H9 (cell line): ENCODE results near the gene AMD1. TPM values are rescaled to one million over a fixed set of nuclear protein-coding genes. Genes with fewer than 3 reads are reported as not detected.

ENCODE experiments used
- DNase-seq: peaks from one replicate; pipeline ENCODE4 v3.0.0-alpha.2; 2017
- H2AFZ ChIP-seq: one replicate; pipeline ENCODE4 v1.6.1; 2013; ENCODE audit warnings: mild to moderate bottlenecking, low read length, control low read depth, moderate library complexity
- H2AK5ac ChIP-seq: 2 replicates; pipeline ENCODE4 v1.6.1; 2013; ENCODE audit warnings: low read length, control low read depth, mixed read lengths; ENCODE audit not compliant: insufficient read length
- H2BK120ac ChIP-seq: one replicate; pipeline ENCODE4 v1.6.1; 2013; ENCODE audit warnings: low read depth, mild to moderate bottlenecking, low read length, control low read depth, inconsistent platforms; ENCODE audit not compliant: poor library complexity, severe bottlenecking
- H2BK12ac ChIP-seq: 2 replicates; pipeline ENCODE4 v1.6.1; 2013; ENCODE audit warnings: low read length, control low read depth, mixed read lengths, low read depth; ENCODE audit not compliant: insufficient read length
- H2BK15ac ChIP-seq: 2 replicates; pipeline ENCODE4 v1.6.1; 2013; ENCODE audit warnings: low read depth, low read length, control low read depth
- H2BK20ac ChIP-seq: one replicate; pipeline ENCODE4 v1.6.1; 2013; ENCODE audit warnings: low read depth, mild to moderate bottlenecking, low read length, control low read depth, inconsistent platforms; ENCODE audit not compliant: poor library complexity, severe bottlenecking
- H2BK5ac ChIP-seq: 2 replicates; pipeline ENCODE4 v1.6.1; 2013; ENCODE audit warnings: low read length, control low read depth, mixed read lengths; ENCODE audit not compliant: insufficient read length
- H3K14ac ChIP-seq: 2 replicates; pipeline ENCODE4 v1.6.1; 2013; ENCODE audit warnings: low read length, control low read depth; ENCODE audit not compliant: insufficient read depth
- H3K18ac ChIP-seq: 2 replicates; pipeline ENCODE4 v1.6.1; 2013; ENCODE audit warnings: low read depth, mild to moderate bottlenecking, mixed read lengths, low read length, control low read depth; ENCODE audit not compliant: insufficient read length
- H3K23ac ChIP-seq: 2 replicates; pipeline ENCODE4 v1.6.1; 2013; ENCODE audit warnings: low read length, control low read depth, mixed read lengths, low read depth; ENCODE audit not compliant: insufficient read length
- H3K23me2 ChIP-seq: 2 replicates; pipeline ENCODE4 v1.6.1; 2013; ENCODE audit warnings: low read depth, mild to moderate bottlenecking, mixed read lengths, low read length, control low read depth; ENCODE audit not compliant: insufficient read length, poor library complexity, severe bottlenecking
- H3K27ac ChIP-seq: 2 replicates; pipeline ENCODE4 v1.5.1; 2013; ENCODE audit warnings: low read length, control low read depth, mixed read lengths, low read depth; ENCODE audit not compliant: insufficient read length
- H3K27me3 ChIP-seq: 2 replicates; pipeline ENCODE4 v1.6.1; 2013; ENCODE audit warnings: low read length, control low read depth, inconsistent platforms; ENCODE audit not compliant: insufficient read depth
- H3K4ac ChIP-seq: 2 replicates; pipeline ENCODE4 v1.6.1; 2013; ENCODE audit warnings: low read depth, mild to moderate bottlenecking, control low read depth, inconsistent platforms, low read length, moderate library complexity
- H3K4me1 ChIP-seq: 2 replicates; pipeline ENCODE4 v1.6.1; 2013; ENCODE audit warnings: low read length, control low read depth, inconsistent platforms; ENCODE audit not compliant: insufficient read depth
- H3K4me2 ChIP-seq: 2 replicates; pipeline ENCODE4 v1.6.1; 2013; ENCODE audit warnings: low read length, control low read depth, mixed read lengths; ENCODE audit not compliant: insufficient read length, insufficient read depth
- H3K56ac ChIP-seq: 2 replicates; pipeline ENCODE4 v1.6.1; 2013; ENCODE audit warnings: low read depth, mild to moderate bottlenecking, mixed read lengths, low read length, control low read depth; ENCODE audit not compliant: insufficient read length
- H3K79me1 ChIP-seq: 2 replicates; pipeline ENCODE4 v1.6.1; 2013; ENCODE audit warnings: low read depth, mild to moderate bottlenecking, moderate library complexity, low read length, control low read depth, inconsistent platforms; ENCODE audit not compliant: insufficient read depth, poor library complexity, severe bottlenecking
- H3K79me2 ChIP-seq: 2 replicates; pipeline ENCODE4 v1.6.1; 2013; ENCODE audit warnings: low read length, control low read depth, inconsistent platforms; ENCODE audit not compliant: insufficient read depth
- H3K9ac ChIP-seq: 2 replicates; pipeline ENCODE4 v1.6.1; 2013; ENCODE audit warnings: low read length, control low read depth, mixed read lengths; ENCODE audit not compliant: insufficient read length; ENCODE audit errors: extremely low read depth
- H3K9me3 ChIP-seq: one replicate; pipeline ENCODE4 v1.6.1; 2013; ENCODE audit warnings: low read depth, low read length, inconsistent platforms; ENCODE audit not compliant: control insufficient read depth
- H3T11ph ChIP-seq: one replicate; pipeline ENCODE4 v1.6.1; 2013; ENCODE audit warnings: mild to moderate bottlenecking, low read length, control low read depth, inconsistent platforms
- H4K20me1 ChIP-seq: one replicate; pipeline ENCODE4 v1.6.1; 2013; ENCODE audit not compliant: control insufficient read depth, insufficient read length, insufficient read depth
- H4K5ac ChIP-seq: 2 replicates; pipeline ENCODE4 v1.6.1; 2013; ENCODE audit warnings: low read depth, mild to moderate bottlenecking, mixed read lengths, low read length, control low read depth; ENCODE audit not compliant: insufficient read length
- H4K8ac ChIP-seq: replicated peaks from 2 replicates; pipeline ENCODE4 v1.6.1; 2013; ENCODE audit warnings: low read length, control low read depth, mixed read lengths, low read depth; ENCODE audit not compliant: insufficient read length
- H4K91ac ChIP-seq: 2 replicates; pipeline ENCODE4 v1.6.1; 2013; ENCODE audit warnings: low read depth, mild to moderate bottlenecking, moderate library complexity, mixed read lengths, low read length, control low read depth; ENCODE audit not compliant: insufficient read length
- H3K27ac Mint-ChIP-seq, 3 experiments: 2 replicates in 2 of 3; 3 replicates in 1 of 3; pipeline ENCODE4 v1.8.0; 2020 to 2021; ENCODE audit warnings: mixed read lengths in 3 of 3, mild to moderate bottlenecking in 1 of 3, moderate library complexity in 1 of 3
- H3K27me3 Mint-ChIP-seq: 2 replicates; pipeline ENCODE4 v1.8.0; 2021; ENCODE audit warnings: low read depth, mild to moderate bottlenecking, moderate library complexity, mixed read lengths
- H3K36me3 Mint-ChIP-seq, 3 experiments: 2 replicates in 2 of 3; 3 replicates in 1 of 3; pipeline ENCODE4 v1.8.0; 2020 to 2021; ENCODE audit warnings: low read depth in 3 of 3, mixed read lengths in 3 of 3; ENCODE audit not compliant: insufficient read depth in 1 of 3
- H3K4me1 Mint-ChIP-seq, 2 experiments: 2 replicates each; pipeline ENCODE4 v1.8.0; 2020; ENCODE audit warnings: mixed read lengths in 2 of 2
- H3K4me3 Mint-ChIP-seq, 2 experiments: 2 replicates in 1 of 2; 3 replicates in 1 of 2; pipeline ENCODE4 v1.8.0; 2020 to 2021; ENCODE audit warnings: mild to moderate bottlenecking in 2 of 2, mixed read lengths in 2 of 2, moderate library complexity in 1 of 2
- H3K9me3 Mint-ChIP-seq, 2 experiments: 2 replicates in 1 of 2; 3 replicates in 1 of 2; pipeline ENCODE4 v1.8.0; 2020; ENCODE audit warnings: mild to moderate bottlenecking in 2 of 2, mixed read lengths in 2 of 2, moderate library complexity in 1 of 2
- WGBS: extraction: QIAGEN DNeasy Blood & Tissue Kit; methylation state at CpG from one replicate; pipeline ENCODE4 v1.1.7; 2013; ENCODE audit warnings: missing lambda C conversion rate, low lambda C conversion rate, mixed read lengths; ENCODE audit not compliant: insufficient read length; ENCODE audit errors: extremely low coverage; 5-methylcytosine and 5-hydroxymethylcytosine counted together
- total RNA-seq: library from RNA; stranded (reverse); gene quantifications from 2 replicates; pipeline ENCODE4 v1.2.1, GENCODE V29; 2021
- TF ChIP-seq, protein P1 (sequence below): fragments of 200-600 bp; sonication (generic); conservative IDR thresholded peaks from 3 replicates; pipeline ENCODE4 v1.8.0; 2021; ENCODE audit warnings: antibody characterized with exemption, mild to moderate bottlenecking

The AMD1 gene
- total RNA-seq, 1 experiment from 2014 or later: 162 TPM

DNA sequence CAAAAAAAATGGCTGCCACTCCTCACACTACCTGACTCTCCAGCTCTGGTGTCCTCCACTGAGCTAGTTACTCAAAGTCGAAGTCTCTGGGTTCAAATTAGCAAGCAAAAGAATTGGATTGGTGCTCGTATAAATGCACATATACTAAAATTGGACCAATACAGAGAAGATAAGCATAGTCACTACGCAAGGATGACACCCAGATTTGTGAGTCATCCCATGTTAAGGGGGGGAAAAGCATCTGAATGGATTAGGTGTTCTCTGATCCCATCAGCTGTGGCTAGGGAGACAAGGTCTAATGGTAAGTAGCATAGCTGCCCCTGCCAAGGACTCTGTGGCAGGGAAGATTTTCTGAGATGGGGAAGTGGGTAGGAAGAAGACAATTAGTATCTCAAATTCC, 18.3 kb upstream of the AMD1 start:
- no peaks in the 10 kb centered on the region for H3K23me2 ChIP-seq
- H4K5ac ChIP-seq: no peak overlapping the region
- H3K4me3 Mint-ChIP-seq: no peak overlapping the region
- no peaks in the 10 kb centered on the region for H3K4me1 ChIP-seq
- no peaks in the 10 kb centered on the region for H3K36me3 Mint-ChIP-seq
- DNase-seq: no peak
- H3K9me3 ChIP-seq: no peaks in the 10 kb centered on the region
- H3K18ac ChIP-seq: no peak overlapping the region
- H3K23ac ChIP-seq: no peak overlapping the region
- H3K14ac ChIP-seq: no peak overlapping the region
- TF ChIP-seq, protein P1, sequence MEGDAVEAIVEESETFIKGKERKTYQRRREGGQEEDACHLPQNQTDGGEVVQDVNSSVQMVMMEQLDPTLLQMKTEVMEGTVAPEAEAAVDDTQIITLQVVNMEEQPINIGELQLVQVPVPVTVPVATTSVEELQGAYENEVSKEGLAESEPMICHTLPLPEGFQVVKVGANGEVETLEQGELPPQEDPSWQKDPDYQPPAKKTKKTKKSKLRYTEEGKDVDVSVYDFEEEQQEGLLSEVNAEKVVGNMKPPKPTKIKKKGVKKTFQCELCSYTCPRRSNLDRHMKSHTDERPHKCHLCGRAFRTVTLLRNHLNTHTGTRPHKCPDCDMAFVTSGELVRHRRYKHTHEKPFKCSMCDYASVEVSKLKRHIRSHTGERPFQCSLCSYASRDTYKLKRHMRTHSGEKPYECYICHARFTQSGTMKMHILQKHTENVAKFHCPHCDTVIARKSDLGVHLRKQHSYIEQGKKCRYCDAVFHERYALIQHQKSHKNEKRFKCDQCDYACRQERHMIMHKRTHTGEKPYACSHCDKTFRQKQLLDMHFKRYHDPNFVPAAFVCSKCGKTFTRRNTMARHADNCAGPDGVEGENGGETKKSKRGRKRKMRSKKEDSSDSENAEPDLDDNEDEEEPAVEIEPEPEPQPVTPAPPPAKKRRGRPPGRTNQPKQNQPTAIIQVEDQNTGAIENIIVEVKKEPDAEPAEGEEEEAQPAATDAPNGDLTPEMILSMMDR: no peak
- no peak overlapping the region for H3K9ac ChIP-seq
- H3K27me3 Mint-ChIP-seq: no peaks in the 10 kb centered on the region; the same call in none of the 2 replicates
- no peaks in the 10 kb centered on the region for H3K79me2 ChIP-seq
- no peak overlapping the region for H3K4ac ChIP-seq
- no peak overlapping the region for H2BK20ac ChIP-seq
- no peak overlapping the region for H3T11ph ChIP-seq
- H2BK5ac ChIP-seq: no peak overlapping the region
- no peak overlapping the region for H4K8ac ChIP-seq
- no peaks in the 10 kb centered on the region for H3K4me1 Mint-ChIP-seq
- H2BK120ac ChIP-seq: no peak overlapping the region
- no peaks in the 10 kb centered on the region for H3K79me1 ChIP-seq
- H4K20me1 ChIP-seq: no peaks in the 10 kb centered on the region
- no peak overlapping the region for H3K27ac ChIP-seq
- H3K4me2 ChIP-seq: no peak overlapping the region
- WGBS: no CpG with 5 or more reads among the region's 3 CpGs
- no peak overlapping the region for H2AK5ac ChIP-seq
- no peak overlapping the region for H3K56ac ChIP-seq
- H4K91ac ChIP-seq: no peak overlapping the region
- H3K27ac Mint-ChIP-seq: no peak overlapping the region
- no peaks in the 10 kb centered on the region for H3K9me3 Mint-ChIP-seq
- H2BK15ac ChIP-seq: no peak overlapping the region
- H3K27me3 ChIP-seq: no peaks in the 10 kb centered on the region
- H2AFZ ChIP-seq: no peak overlapping the region
- no peak overlapping the region for H2BK12ac ChIP-seq
